ENCODE data around the gene SLC1A2. TPM values are rescaled to one million over a fixed set of nuclear protein-coding genes. Genes with fewer than 3 reads are reported as not detected.

The SLC1A2 gene
- total RNA-seq, 4 donors from 2014 or later: 1.0 to 3.4 (median 2.0) TPM

DNA sequence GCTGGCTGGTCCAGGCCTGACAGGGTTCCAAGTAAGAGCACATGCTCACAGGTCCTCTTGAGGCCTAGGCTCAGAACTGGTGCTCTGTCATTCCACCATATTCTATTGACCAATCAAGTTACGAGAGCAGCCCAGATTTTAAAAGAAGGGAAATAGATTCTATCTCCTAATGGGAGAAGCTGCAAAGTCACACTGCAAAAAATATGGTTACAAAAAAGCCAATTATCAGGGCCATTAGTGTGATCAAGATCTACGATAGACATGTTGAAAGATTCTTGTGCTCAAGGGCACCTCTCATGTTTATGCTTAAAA, 184.2 kb downstream of the SLC1A2 start:
- H3K9me3 ChIP-seq: no peaks in the 10 kb centered on the region
- 81% methylated on average over 2 of the region's 2 CpGs for WGBS

GRCh38 chr11:35234460-35235156, 184.8 kb downstream of the SLC1A2 start:
- Histone ChIP-seq H3K27ac (no peak overlapping the region), H3K4me1 (peaks cover 30% of the 10 kb centered on the region), H3K4me3 (no peak overlapping the region), H3K27me3 (no peaks in the 10 kb centered on the region), H3K9me3 (no peaks in the 10 kb centered on the region), H3K36me3 (peaks cover 18% of the 10 kb centered on the region)
- WGBS: 90% methylated on average over 3 of the region's 3 CpGs
- DNase-seq (ENCODE audit: low spot score in 2 of 2): no peak
- no peak for TF ChIP-seq POLR2AphosphoS5 (IDR thresholded peaks at IDR 0.05)
- no peak for TF ChIP-seq POLR2A (IDR thresholded peaks at IDR 0.05)
- TF ChIP-seq EP300 (IDR thresholded peaks at IDR 0.05): no peak
- TF ChIP-seq, protein P1, sequence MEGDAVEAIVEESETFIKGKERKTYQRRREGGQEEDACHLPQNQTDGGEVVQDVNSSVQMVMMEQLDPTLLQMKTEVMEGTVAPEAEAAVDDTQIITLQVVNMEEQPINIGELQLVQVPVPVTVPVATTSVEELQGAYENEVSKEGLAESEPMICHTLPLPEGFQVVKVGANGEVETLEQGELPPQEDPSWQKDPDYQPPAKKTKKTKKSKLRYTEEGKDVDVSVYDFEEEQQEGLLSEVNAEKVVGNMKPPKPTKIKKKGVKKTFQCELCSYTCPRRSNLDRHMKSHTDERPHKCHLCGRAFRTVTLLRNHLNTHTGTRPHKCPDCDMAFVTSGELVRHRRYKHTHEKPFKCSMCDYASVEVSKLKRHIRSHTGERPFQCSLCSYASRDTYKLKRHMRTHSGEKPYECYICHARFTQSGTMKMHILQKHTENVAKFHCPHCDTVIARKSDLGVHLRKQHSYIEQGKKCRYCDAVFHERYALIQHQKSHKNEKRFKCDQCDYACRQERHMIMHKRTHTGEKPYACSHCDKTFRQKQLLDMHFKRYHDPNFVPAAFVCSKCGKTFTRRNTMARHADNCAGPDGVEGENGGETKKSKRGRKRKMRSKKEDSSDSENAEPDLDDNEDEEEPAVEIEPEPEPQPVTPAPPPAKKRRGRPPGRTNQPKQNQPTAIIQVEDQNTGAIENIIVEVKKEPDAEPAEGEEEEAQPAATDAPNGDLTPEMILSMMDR (IDR thresholded peaks at IDR 0.05): no peak

More for the DNA sequence above, 184.2 kb downstream of the SLC1A2 start:
- no peak overlapping the region for H3K27ac ChIP-seq
- H3K27me3 ChIP-seq: no peaks in the 10 kb centered on the region
- TF ChIP-seq, protein P1 (IDR thresholded peaks at IDR 0.05): no peak
- TF ChIP-seq EP300 (IDR thresholded peaks at IDR 0.05) (no peak), POLR2A (IDR thresholded peaks at IDR 0.05) (no peak)
- no peak overlapping the region for H3K4me3 ChIP-seq
- H3K4me1 ChIP-seq: peaks cover 30% of the 10 kb centered on the region
- DNase-seq (ENCODE audit: low spot score in 2 of 2): no peak
- H3K36me3 ChIP-seq: peaks cover 13% of the 10 kb centered on the region

DNA sequence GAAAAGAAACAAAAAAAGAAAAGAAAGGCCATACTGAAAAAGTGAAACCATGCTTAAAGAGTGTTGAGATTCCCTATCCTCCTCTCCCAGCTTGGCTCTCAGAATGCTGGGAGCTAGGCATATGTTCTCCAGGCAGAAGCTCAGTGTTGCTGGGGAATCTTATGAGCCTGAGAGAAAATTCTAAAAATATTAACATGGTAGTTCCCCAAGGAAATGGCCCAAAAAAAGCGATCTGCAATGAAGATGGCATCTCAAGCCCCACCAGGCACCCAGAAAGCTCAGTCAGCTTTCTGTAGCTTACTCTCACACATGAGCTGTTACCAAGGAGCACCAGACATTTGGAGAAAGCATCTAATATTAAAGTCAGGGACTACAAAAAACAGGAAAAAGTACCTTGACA, 185.8 kb downstream of the SLC1A2 start:
- WGBS: 68% methylated on average over 1 of the region's 1 CpG
- TF ChIP-seq POLR2A (IDR thresholded peaks at IDR 0.05) (no peak), EP300 (IDR thresholded peaks at IDR 0.05) (no peak), POLR2AphosphoS5 (IDR thresholded peaks at IDR 0.05) (no peak)
- TF ChIP-seq, protein P1 (IDR thresholded peaks at IDR 0.05): no peak
- no peaks in the 10 kb centered on the region for H3K27me3 ChIP-seq
- H3K27ac ChIP-seq: no peak overlapping the region
- H3K9me3 ChIP-seq: no peaks in the 10 kb centered on the region
- peaks cover 24% of the 10 kb centered on the region for H3K4me1 ChIP-seq
- H3K36me3 ChIP-seq: peaks cover 29% of the 10 kb centered on the region
- no peak for DNase-seq (ENCODE audit: low spot score in 2 of 2)
- H3K4me3 ChIP-seq: no peak overlapping the region

GRCh38 chr11:35232891-35233330, 186.4 kb downstream of the SLC1A2 start:
- no peak for DNase-seq (ENCODE audit: low spot score in 2 of 2)
- 87% methylated on average over 4 of the region's 4 CpGs for WGBS
- Histone ChIP-seq H3K4me3 (no peak overlapping the region), H3K4me1 (peaks cover 22% of the 10 kb centered on the region), H3K27me3 (no peaks in the 10 kb centered on the region), H3K9me3 (no peaks in the 10 kb centered on the region), H3K36me3 (peaks cover 30% of the 10 kb centered on the region), H3K27ac (no peak overlapping the region)
- TF ChIP-seq POLR2AphosphoS5 (IDR thresholded peaks at IDR 0.05) (no peak), EP300 (IDR thresholded peaks at IDR 0.05) (no peak), POLR2A (IDR thresholded peaks at IDR 0.05) (no peak)
- TF ChIP-seq, protein P1 (IDR thresholded peaks at IDR 0.05): no peak

GRCh38 chr11:35231076-35231860, 188.1 kb downstream of the SLC1A2 start:
- TF ChIP-seq, protein P1 (IDR thresholded peaks at IDR 0.05): no peak
- TF ChIP-seq EP300 (IDR thresholded peaks at IDR 0.05): no peak
- no peak for TF ChIP-seq POLR2A (IDR thresholded peaks at IDR 0.05)
- TF ChIP-seq POLR2AphosphoS5 (IDR thresholded peaks at IDR 0.05): no peak
- Histone ChIP-seq H3K27me3 (no peaks in the 10 kb centered on the region), H3K4me1 (peaks cover 7% of the 10 kb centered on the region), H3K27ac (no peak overlapping the region), H3K9me3 (no peaks in the 10 kb centered on the region), H3K4me3 (no peak overlapping the region), H3K36me3 (peaks cover 40% of the 10 kb centered on the region)
- 87% methylated on average over 5 of the region's 5 CpGs for WGBS
- DNase-seq (ENCODE audit: low spot score in 2 of 2): no peak
